ENCODE data around the gene FTCDNL1.
A peak's percentile ranks its signal among the peaks of the same experiment; 100 is the strongest.

The FTCDNL1 gene

DNA sequence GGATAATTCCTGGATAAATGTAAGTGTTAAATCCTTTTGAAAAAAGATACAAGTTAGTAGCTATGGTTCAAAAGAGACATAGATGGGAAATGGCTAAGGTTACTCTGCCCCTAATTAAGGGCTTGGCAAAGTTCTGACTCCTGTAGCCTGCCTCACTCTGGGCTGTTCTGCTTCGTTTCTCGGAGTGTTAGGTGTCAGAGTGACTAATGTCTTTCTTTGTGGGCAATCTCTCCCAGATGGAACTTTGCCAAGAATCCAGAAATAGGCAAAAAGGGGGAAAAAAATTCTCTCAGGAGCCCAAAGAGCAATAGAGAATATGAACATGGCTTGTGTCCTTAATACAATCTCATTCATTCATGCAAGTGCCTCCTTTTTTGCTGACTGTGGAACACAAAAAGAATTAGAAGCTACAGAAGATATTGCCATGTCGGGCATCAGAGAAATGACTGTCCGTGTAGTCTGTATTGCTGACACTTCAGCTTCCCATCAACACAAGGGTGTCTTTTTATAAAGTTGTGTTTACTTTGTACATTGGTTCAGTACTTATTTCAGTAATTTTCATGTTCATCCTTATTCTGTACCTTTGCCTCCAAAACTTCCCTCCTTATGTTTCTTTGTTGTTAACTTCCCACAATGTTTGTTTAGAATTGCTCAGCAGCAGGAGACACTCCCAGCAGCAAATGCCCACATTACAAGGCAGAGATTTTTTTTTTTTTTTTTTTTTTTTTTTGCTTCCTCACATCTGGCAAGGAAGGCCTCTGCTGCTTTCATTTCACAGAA lies 134.0 kb downstream of the FTCDNL1 start:
- no peak overlapping the region for H3K4me3 Mint-ChIP-seq
- H3K36me3 Mint-ChIP-seq (ENCODE audit: low read depth) = no peaks in the 10 kb centered on the region
- peaks cover 4% of the 10 kb centered on the region for H3K9me3 Mint-ChIP-seq
- peaks cover 5% of the 10 kb centered on the region for H3K4me1 Mint-ChIP-seq
- TF ChIP-seq, protein P1, sequence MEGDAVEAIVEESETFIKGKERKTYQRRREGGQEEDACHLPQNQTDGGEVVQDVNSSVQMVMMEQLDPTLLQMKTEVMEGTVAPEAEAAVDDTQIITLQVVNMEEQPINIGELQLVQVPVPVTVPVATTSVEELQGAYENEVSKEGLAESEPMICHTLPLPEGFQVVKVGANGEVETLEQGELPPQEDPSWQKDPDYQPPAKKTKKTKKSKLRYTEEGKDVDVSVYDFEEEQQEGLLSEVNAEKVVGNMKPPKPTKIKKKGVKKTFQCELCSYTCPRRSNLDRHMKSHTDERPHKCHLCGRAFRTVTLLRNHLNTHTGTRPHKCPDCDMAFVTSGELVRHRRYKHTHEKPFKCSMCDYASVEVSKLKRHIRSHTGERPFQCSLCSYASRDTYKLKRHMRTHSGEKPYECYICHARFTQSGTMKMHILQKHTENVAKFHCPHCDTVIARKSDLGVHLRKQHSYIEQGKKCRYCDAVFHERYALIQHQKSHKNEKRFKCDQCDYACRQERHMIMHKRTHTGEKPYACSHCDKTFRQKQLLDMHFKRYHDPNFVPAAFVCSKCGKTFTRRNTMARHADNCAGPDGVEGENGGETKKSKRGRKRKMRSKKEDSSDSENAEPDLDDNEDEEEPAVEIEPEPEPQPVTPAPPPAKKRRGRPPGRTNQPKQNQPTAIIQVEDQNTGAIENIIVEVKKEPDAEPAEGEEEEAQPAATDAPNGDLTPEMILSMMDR (IDR thresholded peaks at IDR 0.05; ENCODE audit: unreplicated experiment in 3 of 3) = no peak
- H3K27ac Mint-ChIP-seq = peak overlapping the region in 1 of 3 experiments; percentile 0
- H3K27me3 Mint-ChIP-seq (ENCODE audit: low read depth) = no peaks in the 10 kb centered on the region

DNA sequence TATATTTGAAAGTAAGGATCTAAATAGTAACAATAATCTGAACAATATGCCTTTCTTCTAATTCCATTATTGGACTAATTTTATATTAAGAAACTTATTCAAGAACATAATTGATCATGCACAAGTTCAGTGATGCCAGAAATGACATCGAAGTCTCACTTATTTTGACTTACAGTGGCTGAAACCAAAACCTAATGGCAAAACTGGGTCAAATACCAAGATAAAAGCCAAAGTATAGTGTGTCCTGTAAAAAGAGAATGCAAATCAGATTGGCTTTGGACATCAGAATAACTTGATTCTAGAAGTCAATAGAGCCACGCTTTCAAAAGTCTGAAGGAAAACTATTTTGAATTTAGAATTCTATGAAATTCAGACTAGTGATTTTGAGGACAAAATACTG lies 137.2 kb downstream of the FTCDNL1 start:
- TF ChIP-seq, protein P1 (IDR thresholded peaks at IDR 0.05; ENCODE audit: unreplicated experiment in 3 of 3) = no peak
- Mint-ChIP-seq H3K4me1 (peaks cover 5% of the 10 kb centered on the region), H3K27me3 (ENCODE audit: low read depth) (no peaks in the 10 kb centered on the region), H3K9me3 (peaks cover 11% of the 10 kb centered on the region), H3K27ac (no peak overlapping the region), H3K36me3 (ENCODE audit: low read depth) (no peaks in the 10 kb centered on the region), H3K4me3 (no peak overlapping the region)

DNA sequence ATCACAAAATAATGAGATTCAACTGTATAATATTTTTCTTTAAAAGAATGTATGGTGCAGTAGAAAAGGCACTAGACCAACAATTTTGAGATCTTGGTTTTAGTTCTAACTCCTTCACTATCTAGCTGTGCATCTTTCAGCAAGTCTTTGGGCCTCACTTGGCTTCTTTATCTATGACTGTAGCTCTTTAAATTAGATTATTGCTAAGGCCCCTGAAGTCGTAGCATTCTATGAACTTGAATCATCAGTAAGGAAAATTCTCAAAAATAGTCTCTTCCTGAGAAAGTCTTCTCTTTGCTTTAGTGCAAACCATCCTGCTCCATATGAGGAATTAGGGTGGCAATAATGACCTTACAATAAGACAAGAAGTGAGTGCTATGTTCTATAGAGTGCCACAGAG lies 140.4 kb downstream of the FTCDNL1 start:
- no peak overlapping the region for H3K27ac Mint-ChIP-seq
- H3K36me3 Mint-ChIP-seq (ENCODE audit: low read depth) = peaks cover 3% of the 10 kb centered on the region
- H3K27me3 Mint-ChIP-seq (ENCODE audit: low read depth) = no peaks in the 10 kb centered on the region
- no peaks in the 10 kb centered on the region for H3K4me1 Mint-ChIP-seq
- H3K4me3 Mint-ChIP-seq = no peak overlapping the region
- peaks cover 33% of the 10 kb centered on the region for H3K9me3 Mint-ChIP-seq
- TF ChIP-seq, protein P1 (IDR thresholded peaks at IDR 0.05; ENCODE audit: unreplicated experiment in 3 of 3) = no peak
